ENCODE results near the gene HELZ.

- TF ChIP-seq CTCF (IDR thresholded peaks at IDR 0.05; ENCODE audit: insufficient read depth, low read depth, low read length) (no peak), EZH2 (IDR thresholded peaks at IDR 0.05; ENCODE audit: insufficient read depth, low read length) (no peak)
These were observed 84.2 kb downstream of the HELZ start for GRCh38 chr17:67160791-67161190.
